ENCODE measurements around the gene ZNF317. TPM values are rescaled to one million over a fixed set of nuclear protein-coding genes. Genes with fewer than 3 reads are reported as not detected.

ZNF317 gene
- polyA plus RNA-seq, 1 experiment: 16.2 TPM

DNA sequence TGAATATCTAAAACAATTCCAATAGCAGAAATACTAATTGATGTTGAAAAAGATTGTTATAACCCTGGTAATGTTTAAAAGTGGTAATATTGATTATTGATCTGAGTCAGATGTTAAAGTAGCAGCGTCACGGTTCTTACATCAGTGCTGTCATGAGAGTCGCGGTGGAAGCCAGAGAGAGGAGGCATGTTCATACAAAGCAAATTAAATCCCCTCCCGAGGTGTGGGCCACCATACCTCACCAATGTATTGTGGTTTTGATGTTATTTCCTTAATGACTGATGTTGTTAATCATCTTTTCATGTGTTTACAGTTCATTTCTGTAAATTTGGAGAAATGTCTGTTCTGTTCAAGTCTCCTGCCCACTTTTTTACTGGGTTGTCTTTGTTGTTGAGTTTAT lies 11.2 kb downstream of the ZNF317 start:
- POLR2A ChIA-PET: no interaction called here
- CTCF ChIA-PET: no interaction called here
- TF ChIP-seq, protein P1, sequence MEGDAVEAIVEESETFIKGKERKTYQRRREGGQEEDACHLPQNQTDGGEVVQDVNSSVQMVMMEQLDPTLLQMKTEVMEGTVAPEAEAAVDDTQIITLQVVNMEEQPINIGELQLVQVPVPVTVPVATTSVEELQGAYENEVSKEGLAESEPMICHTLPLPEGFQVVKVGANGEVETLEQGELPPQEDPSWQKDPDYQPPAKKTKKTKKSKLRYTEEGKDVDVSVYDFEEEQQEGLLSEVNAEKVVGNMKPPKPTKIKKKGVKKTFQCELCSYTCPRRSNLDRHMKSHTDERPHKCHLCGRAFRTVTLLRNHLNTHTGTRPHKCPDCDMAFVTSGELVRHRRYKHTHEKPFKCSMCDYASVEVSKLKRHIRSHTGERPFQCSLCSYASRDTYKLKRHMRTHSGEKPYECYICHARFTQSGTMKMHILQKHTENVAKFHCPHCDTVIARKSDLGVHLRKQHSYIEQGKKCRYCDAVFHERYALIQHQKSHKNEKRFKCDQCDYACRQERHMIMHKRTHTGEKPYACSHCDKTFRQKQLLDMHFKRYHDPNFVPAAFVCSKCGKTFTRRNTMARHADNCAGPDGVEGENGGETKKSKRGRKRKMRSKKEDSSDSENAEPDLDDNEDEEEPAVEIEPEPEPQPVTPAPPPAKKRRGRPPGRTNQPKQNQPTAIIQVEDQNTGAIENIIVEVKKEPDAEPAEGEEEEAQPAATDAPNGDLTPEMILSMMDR (IDR thresholded peaks at IDR 0.05; ENCODE audit: insufficient read depth, low read depth, low read length): no peak
- H3K36me3 ChIP-seq (ENCODE audit: control insufficient read depth, insufficient read depth, low read length): peaks cover 4% of the 10 kb centered on the region
- no peak overlapping the region for H3K4me3 ChIP-seq (ENCODE audit: low read depth, low read length)
- no peaks in the 10 kb centered on the region for H3K27me3 ChIP-seq (ENCODE audit: control insufficient read depth, insufficient read depth, low read length)
- DNase-seq (ENCODE audit: low read depth): no peak

- H3K36me3 ChIP-seq (ENCODE audit: control insufficient read depth, insufficient read depth, low read length): peaks cover 28% of the 10 kb centered on the region
- POLR2A ChIA-PET: no interaction called here
- no peak for DNase-seq (ENCODE audit: low read depth)
- no peaks in the 10 kb centered on the region for H3K27me3 ChIP-seq (ENCODE audit: control insufficient read depth, insufficient read depth, low read length)
- CTCF ChIA-PET: no interaction called here
- TF ChIP-seq, protein P1 (IDR thresholded peaks at IDR 0.05; ENCODE audit: insufficient read depth, low read depth, low read length): no peak
- no peak overlapping the region for H3K4me3 ChIP-seq (ENCODE audit: low read depth, low read length)
These were observed 15.4 kb downstream of the ZNF317 start for GRCh38 chr19:9155591-9155990.

GRCh38 chr19:9156304-9156703 lies 16.1 kb downstream of the ZNF317 start:
- H3K36me3 ChIP-seq (ENCODE audit: control insufficient read depth, insufficient read depth, low read length): peaks cover 35% of the 10 kb centered on the region
- no peak for DNase-seq (ENCODE audit: low read depth)
- POLR2A ChIA-PET: no interaction called here
- no peak overlapping the region for H3K4me3 ChIP-seq (ENCODE audit: low read depth, low read length)
- TF ChIP-seq, protein P1 (IDR thresholded peaks at IDR 0.05; ENCODE audit: insufficient read depth, low read depth, low read length): no peak
- no peaks in the 10 kb centered on the region for H3K27me3 ChIP-seq (ENCODE audit: control insufficient read depth, insufficient read depth, low read length)
- CTCF ChIA-PET: no interaction called here

DNA sequence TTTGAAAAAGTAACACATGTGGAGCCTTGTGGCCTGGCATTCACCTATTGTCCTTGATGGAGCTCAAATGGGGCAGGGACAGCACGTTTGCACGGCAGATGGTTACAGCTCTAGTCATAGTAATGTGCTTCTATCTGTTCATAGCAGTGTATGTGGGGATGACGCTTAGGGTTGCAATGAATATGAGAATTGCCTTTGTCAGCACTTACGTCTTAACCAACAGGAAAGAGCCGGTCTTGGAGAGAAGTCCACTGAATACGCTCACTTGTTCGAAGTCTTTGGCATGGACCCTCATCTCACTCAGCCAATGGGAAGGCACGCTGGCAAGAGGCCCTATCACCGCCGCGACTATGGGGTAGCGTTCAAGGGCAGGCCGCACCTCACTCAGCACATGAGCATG lies 19.7 kb downstream of the ZNF317 start:
- H3K4me3 ChIP-seq (ENCODE audit: low read depth, low read length): no peak overlapping the region

GRCh38 chr19:9161427-9161826 lies 21.2 kb downstream of the ZNF317 start:
- POLR2A ChIA-PET: no interaction called here
- no peak overlapping the region for H3K4me3 ChIP-seq (ENCODE audit: low read depth, low read length)
- H3K27me3 ChIP-seq (ENCODE audit: control insufficient read depth, insufficient read depth, low read length): no peaks in the 10 kb centered on the region
- H3K36me3 ChIP-seq (ENCODE audit: control insufficient read depth, insufficient read depth, low read length): peaks cover 31% of the 10 kb centered on the region
- CTCF ChIA-PET: no interaction called here
- TF ChIP-seq, protein P1 (IDR thresholded peaks at IDR 0.05; ENCODE audit: insufficient read depth, low read depth, low read length): no peak
- no peak for DNase-seq (ENCODE audit: low read depth)

More for the DNA sequence above, 19.7 kb downstream of the ZNF317 start:
- no peaks in the 10 kb centered on the region for H3K27me3 ChIP-seq (ENCODE audit: control insufficient read depth, insufficient read depth, low read length)
- no peak for DNase-seq (ENCODE audit: low read depth)
- H3K36me3 ChIP-seq (ENCODE audit: control insufficient read depth, insufficient read depth, low read length): peaks cover 35% of the 10 kb centered on the region
- ChIA-PET CTCF (no interaction called here), POLR2A (no interaction called here)
- TF ChIP-seq, protein P1 (IDR thresholded peaks at IDR 0.05; ENCODE audit: insufficient read depth, low read depth, low read length): no peak
